NK-92 (cell line): ENCODE results near the gene CBY2.

Experiments used
- DNase-seq: peaks from one replicate; lab custom pipeline; 2025; ENCODE audit not compliant: unreplicated experiment; lab: John Stamatoyannopoulos, UW

CBY2 gene

DNA sequence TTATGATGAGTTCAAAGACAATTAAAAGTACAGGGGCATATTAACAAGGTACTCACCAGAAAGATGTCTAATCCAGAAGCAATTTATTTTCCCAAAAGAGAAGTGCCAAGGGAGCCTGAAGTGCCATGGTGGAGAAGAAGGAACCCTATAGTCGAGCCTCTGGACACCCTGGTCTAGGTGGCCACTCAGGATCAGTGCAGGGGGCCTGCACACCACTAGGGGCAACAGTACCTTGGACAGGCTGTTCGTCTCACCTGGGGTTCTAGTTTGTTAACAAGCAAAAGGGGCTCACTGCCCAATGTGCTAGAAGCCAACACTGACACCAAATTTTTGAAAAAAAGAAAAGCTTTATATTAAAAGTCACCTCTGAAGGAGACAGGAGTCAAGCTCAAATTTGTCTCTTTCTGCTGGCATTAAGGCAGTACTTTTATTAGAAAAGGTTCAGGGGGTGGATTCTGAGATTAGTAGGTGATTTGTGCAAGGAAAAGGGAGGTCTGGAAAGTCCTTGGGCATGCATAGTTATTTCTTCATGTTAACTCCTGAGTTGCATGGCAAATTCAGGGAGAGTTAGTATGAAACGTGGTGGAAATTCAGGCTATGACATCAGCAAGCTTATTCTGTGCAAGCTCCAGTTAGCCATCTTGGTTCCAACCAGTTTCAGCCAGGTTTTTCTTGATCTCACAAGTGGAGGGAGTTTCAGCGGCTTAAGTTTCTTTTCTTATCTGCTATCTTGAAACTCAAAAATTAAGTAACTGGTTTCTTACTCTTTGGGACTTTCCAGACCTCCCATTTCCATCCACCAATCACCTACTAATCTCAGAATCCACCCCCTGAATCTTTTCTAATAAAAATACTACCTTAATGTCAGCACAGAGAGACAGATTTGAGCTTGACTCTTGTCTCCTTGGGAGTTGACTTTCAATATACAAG, 884 bp upstream of the CBY2 start:
- DNase-seq, result no peak

GRCh38 chr13:45702869-45703391, 810 bp downstream of the CBY2 start:
- no peak for DNase-seq

DNA sequence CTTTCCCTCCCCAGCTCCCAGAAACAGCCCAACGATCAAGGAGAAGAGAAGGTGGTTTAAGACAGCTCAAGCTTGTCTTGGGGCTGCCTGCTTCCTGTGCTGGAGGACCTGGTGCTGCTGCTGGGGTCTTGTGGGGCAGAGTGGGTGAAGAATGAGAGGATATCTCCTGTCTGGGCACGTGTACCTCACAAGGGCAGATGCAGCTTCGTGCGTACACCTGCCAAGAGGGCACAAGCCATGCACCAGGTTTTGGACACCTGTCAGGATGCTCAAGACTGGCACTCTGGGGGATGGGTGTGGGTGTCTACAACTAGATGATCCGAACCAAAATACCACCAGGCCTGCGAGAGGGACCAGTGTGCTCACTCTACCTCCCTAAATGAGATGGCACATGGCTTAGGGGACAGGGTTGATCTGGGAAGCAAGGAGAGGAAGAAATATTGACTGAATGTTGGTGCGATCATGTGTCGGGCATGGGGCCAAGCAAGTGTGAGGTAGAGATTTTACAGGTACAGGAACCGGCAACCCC, 2.2 kb downstream of the CBY2 start:
- no peak for DNase-seq

DNA sequence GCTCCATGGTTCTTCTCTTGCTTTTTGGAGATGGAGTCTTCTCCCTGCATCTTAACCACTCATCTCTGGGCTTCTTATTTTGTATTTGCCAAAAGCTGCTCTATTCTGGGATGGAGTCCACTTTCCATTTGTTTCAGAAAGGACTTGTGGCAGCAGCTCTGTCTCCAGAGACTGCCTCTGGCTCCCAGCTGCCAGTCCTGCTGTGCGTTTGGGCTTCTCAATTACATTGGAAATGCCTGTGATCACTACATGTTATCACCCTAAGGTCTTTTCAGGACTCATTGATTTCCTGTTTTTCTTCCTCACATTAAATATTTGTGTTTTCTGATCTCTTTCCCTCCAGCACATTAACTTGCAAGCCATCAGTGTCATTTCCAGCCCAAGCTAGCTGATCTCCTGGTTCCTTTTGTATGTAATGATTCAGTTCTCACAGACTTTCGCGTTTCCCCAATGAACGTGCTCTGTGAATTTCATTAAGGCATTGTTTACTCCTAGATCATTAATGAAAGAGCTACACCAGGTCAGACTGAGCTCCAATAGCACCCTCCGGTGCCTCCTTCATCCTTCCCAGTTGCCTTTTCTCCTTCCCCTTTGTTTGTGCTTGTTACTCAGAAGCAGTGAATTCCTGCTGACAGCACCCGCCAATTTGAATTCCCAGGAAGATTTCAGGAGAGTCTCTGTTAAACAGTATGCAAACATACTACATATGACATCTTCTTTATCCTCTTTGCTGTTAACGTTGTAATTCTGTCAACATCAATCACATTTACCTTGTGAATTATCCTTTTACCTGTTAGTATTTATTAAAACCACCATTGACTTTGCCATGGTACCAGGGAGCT, 3.0 kb downstream of the CBY2 start:
- no peak for DNase-seq

GRCh38 chr13:45705918-45706317, 3.8 kb downstream of the CBY2 start:
- no peak for DNase-seq

- DNase-seq, result no peak
These were observed 5.5 kb downstream of the CBY2 start for GRCh38 chr13:45707516-45708100.

DNA sequence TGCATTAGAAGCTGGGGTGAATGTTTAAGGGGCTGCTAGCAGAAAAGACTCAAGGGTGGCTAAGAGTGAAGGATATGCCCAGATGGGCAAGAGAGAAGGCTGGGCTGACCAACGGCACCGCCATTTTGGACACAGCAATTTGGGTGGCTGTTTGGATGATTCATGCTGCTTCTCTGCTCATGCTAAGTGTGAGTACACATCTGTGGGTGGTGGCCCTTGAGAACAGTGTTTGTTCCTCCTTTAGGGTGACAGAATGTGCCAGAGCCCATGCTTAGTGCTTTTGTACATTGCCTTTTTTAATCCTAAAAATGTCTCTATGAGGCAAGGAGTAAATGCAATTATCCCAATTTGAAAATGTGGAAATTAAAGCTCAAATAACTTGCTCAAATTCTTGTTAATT, 9.8 kb downstream of the CBY2 start:
- DNase-seq, result no peak

- no peak for DNase-seq
These were observed 11.1 kb downstream of the CBY2 start for GRCh38 chr13:45713106-45713690.

DNA sequence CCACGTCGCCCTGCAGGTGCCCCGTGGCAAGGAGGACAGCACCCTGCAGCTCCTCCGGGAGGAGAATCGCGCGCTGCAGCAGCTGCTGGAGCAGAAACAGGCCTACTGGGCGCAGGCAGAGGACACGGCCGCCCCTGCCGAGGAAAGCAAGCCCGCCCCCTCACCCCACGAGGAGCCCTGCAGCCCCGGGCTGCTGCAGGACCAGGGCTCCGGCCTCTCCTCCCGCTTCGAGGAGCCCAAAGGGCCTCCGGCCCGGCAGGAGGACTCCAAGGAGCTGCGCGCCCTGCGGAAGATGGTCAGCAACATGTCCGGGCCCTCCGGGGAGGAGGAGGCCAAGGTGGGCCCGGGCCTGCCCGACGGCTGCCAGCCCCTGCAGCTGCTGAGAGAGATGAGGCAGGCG, 11.6 kb downstream of the CBY2 start:
- no peak for DNase-seq

GRCh38 chr13:45714170-45714569, 12.1 kb downstream of the CBY2 start:
- DNase-seq, result no peak

DNA sequence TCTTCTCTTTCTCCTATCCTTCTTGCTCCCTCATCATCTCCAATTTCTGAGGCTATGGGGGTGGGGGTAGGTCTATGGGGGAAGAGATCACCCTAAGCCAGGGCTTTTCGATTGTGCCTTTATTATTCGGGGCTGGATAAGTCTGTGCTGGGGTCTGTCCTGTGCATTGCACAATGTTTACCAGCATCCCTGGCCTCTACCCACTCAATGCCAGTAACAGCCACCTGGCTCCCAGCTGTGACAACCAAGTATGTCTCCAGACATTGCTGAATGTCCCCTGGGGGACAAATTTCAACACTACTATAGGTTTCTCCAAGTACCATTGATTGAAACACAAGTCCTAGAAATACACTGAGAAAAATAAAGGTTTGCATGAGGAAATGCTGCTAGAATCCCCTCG, 13.2 kb downstream of the CBY2 start:
- no peak for DNase-seq

- DNase-seq, result no peak
These were observed 15.2 kb downstream of the CBY2 start for GRCh38 chr13:45717349-45717748.

DNA sequence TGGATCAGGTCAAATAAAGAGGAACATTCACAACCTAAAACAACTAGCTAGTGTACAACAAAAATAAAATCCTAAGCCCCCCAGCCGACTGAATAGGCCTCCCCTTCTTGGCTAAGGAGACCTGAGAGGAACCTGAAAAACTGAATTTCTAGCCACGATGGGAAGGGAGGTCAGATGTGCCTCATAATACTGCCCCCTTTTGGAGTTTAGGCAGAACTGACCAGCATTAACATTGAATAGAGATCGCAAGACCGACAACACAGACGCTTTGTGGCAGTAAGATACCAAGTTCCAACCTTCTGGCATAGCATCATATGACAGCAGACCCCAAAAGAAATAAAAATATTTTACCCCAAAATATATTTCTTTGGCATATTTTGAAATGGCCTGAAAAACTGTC, 15.9 kb downstream of the CBY2 start:
- no peak for DNase-seq

DNA sequence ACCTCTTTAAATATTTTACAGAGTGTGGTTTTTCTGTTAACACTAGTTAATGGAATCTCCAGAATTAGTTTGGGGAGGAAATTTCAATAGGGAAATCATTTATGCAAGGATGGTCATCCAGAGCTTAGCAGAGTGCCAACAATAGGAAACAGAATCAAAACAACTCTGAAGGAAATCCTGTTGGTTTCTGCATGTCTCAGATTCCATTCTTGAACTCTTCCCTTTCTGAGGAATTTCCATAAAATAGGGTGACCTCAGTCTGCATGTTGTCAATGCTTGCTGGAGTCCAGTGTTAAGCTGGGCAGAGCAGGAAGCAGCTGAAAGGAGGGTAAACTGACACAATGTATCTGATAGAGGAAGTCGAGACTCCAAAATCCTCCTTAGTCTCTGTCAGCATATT, 16.9 kb downstream of the CBY2 start:
- DNase-seq, result no peak

- no peak for DNase-seq
These were observed 19.1 kb downstream of the CBY2 start for GRCh38 chr13:45721203-45721731.

DNA sequence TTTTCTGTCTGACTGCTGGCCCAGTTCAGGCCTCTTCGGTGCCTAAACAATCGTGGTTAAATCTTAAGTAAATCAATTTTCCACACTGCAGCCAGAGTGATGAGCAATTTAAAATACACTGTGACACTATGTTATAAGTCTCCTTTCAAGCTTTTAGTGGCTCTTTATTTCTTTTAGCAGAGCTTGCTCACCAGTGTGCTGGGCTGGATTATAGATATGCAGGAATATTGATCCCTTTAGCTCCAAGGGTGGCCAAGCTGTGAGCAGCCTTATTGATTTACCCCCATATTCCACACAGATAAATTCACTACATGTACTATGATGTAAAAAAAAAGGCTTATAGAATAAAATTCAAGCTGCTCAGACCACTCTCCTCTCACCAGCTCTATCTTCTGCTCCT, 21.7 kb downstream of the CBY2 start:
- DNase-seq, result no peak

DNA sequence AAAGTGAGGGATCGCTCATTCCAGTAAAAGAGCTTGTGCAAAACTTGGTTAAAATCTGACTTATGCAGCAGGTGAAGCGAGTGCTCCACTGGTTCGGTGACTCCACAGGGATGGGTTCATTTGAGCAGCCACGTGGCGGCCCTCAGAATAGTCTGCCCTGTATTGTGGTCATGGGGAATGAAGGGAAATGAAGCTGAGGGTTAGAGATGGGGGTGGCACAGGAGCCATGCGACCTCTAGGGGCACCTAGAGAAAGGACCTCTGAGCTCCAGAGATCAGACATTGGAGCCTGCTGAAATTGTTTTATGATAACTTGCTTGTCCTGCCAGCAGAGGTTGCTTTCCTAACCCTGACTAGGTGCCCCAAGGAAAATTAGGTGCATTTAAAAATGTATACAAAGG, 26.6 kb downstream of the CBY2 start:
- no peak for DNase-seq

DNA sequence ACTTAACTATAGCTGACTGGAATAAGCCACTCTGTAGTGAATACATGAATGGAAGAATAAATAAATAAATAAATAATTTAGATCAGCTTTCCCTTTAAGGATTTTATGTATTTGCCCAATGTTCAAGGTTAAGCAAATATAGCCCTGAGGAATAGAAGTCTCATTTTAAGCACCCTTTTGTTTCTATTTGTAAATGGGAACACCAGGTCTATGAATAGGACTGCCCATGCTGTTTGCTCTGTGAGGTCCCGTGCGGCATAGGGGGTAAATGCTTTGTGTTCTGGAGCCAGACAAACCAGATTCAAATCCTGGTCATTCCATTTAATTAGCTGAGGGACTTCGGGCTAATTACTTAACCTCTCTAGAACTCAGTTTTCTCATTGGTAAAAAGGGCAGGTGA, 29.3 kb downstream of the CBY2 start:
- no peak for DNase-seq

DNA sequence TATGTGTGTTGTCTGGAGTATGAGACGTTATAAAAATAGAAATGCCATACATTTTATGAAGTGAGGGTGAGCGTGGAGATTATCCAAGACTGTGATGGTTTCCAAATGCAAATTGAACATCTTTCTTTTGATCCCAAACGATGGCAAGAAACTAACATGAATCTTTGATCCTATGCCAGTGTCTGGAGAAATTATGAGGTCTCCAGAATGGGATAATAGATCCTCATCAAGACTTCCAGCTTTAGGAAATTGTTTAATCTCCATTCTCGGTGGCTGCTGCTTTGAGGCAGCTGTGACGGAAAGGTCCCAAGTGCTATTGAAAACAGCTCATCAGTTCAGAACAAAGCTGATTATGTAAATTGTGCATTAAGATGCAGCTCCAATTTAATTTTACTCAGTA, 30.8 kb downstream of the CBY2 start:
- DNase-seq, result no peak

DNA sequence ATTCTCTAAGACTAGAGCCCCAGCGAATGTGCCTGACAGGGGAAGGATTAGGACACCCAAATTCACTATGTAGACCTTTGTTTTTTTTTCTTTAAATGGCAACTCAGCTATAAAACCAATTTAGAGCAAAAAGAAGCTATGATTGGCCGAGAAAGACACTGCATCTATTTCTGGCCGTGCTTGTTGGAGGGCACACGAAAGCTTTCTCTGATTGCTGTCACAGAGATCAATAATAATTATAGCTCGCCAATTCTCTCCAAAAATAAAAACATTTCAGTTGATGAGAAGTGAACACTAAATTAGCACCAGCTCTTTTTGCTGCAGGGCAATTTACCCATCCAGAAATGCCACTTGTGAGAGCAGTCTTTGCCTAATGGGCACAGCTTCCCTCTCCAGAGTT, 31.2 kb downstream of the CBY2 start:
- DNase-seq, result no peak

DNA sequence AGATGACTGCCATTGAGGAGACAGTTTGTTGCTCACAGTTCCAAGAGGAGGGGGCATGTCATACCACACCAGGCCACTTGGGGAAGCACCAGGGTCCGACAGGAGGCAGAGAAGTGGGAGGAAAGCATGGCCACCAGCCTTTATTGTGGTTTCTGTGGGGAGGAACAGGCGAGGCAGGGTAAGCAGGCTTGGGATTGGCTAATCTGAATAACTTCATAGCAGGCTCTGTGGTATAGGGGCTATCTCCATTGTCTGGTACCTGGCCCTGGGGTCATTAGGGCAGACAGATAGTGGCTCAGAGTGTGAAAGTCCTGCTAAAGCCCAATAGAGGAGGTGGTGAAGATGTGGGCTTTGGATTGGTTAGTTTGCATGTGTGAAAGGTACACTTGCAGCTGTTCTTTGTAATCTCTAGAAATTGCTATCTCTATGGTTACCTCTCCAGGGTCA, 35.5 kb downstream of the CBY2 start:
- no peak for DNase-seq
